Stimulated activated CD4-positive, alpha-beta T cell treated with anti-CD3 and anti-CD28 coated beads, Interleukin-4, amount 100 ng/mL, for 1 hour (primary cell): ENCODE results near the gene BAX.
"Not testable (repeated sequence)": the region's sequence is repeated elsewhere in the genome, so short reads cannot be mapped to it uniquely, and the experiment has no call there.

Source experiments
- DNase-seq: peaks from one replicate; pipeline ENCODE4 v3.0.0-alpha.2; 2020

Gene BAX

DNA sequence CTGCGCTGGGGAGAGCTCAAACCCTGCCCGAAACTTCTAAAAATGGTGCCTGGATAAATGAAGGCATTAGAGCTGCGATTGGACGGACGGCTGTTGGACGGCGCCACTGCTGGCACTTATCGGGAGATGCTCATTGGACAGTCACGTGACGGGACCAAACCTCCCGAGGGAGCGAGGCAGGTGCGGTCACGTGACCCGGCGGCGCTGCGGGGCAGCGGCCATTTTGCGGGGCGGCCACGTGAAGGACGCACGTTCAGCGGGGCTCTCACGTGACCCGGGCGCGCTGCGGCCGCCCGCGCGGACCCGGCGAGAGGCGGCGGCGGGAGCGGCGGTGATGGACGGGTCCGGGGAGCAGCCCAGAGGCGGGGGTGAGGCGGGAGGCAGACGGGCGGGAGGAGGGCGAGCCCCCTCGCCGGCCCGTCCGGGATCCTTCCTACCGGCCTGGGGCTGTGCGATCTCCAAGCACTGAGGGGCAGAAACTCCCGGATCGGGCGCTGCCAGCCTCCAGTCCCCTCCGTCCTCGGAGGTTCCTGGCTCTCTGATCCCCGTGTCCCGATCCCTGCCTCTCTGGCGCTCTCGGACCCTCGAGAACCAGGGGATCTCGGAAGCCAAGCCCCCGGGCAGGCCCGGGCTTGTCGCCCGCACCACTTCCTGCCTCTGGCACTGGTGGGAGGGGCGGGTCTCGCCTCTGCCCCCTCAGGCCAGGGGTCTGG, at the start of gene BAX:
Gene BAX (plus strand): TSS at position 281 of the 713 bp plus-strand sequence. CDS start 54 bp downstream, at position 335.
- peak; percentile 95 for DNase-seq

DNA sequence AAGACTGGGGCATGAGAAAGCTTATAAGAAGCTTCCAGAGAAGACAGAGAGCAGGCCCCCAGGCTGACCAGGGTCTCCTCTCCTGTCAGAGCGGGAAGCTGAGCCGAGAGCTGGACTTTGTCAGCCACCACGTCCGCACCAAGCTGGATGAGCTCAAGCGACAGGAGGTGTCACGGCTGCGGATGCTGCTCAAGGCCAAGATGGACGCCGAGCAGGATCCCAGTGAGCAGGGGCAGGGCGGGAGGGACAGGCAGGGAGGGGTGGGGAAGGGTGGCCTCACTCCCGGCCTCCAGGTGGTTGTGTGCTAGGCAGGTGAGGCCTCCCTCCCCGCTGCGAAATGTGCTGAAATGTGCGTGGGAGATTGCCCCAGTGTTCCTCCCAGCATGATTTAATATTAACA, 49.0 kb upstream of the BAX start:
- DNase-seq: no peak

DNA sequence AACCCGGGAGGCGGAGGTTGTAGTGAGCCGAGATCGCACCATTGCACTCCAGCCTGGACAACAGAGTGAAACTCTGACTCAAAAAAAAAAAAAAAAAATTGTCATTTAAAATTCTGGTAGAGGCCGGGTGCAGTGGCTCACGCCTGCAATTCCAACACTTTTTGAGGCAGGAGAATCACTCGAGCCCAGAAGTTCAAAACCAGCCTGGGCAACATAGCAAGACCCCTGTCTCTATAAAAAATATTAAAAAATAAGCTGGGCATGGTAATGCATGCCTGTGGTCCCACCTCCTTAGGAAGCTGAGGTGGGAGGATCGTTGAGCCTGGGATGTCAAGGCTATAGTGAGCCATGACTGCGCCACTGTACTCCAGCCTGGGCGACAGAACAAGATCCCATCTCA, 48.4 kb upstream of the BAX start:
- no peak for DNase-seq

DNA sequence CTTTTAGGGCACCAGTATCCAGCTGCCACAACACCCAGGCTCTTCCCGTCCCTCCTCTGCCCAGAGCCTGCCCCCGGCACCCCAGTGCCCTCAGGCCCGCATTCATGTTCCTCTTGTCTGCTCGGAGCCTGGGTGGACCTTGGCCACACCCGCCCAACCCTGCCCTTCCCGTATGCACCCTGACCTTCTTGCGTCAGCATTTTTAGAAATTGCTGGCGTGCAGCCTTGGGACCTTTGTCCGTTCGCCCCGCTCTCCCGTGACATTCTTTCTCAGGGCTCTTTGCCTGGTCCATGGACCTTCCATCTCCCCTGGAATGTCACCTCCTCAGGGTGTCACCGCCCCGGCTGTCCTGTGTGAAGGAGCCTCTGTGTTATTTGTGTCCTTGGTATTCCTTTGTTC, 47.0 kb upstream of the BAX start:
- DNase-seq: no peak

DNA sequence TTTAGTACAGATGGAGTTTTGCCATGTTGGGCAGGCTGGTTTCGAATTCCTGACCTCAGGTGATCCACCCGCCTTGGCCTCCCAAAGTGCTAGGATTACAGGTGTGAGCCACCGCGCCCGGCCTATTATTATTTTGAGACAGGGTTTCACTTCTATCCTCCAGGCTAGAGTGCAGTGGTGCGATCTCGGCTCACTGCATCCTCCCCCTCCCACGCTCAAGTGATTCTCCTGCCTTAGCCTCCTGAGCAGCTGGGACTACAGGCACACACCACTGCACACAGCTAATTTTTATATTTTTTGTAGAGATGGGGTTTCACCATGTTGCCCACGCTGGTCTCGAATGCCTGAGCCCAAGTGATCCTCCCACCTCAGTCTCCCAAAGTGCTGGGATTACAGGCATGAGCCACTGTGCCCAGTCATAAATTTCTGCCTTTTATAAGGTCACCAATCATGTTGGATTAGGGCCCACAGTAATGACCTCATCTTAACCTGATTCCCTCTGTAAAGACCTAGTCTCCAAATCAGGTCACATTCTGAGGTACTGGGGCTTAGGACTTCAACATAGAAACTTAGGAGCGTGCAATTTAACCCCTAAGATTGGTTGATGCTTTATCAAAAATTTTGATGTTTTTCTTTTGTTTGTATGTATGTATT, 45.1 kb upstream of the BAX start:
- not testable (repeated sequence) for DNase-seq

DNA sequence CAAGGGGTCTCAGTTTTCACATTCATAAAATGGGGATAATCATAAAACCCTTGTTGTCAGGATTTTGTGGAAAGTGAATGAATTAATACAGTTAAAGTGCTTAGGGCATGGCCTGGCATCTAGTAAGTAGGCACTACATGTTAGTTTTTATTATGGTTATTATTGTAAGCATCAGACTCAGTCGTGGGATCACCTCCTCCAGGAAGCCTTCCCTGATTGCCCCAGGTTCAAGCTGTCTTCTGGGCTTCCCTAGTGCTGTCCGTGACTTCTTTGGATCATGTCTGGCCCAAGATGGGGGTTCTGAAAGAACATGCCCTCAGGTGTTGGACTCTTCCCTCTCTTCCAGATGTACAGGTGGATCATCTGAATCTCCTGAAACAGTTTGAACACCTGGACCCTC, 43.9 kb upstream of the BAX start:
- no peak for DNase-seq

DNA sequence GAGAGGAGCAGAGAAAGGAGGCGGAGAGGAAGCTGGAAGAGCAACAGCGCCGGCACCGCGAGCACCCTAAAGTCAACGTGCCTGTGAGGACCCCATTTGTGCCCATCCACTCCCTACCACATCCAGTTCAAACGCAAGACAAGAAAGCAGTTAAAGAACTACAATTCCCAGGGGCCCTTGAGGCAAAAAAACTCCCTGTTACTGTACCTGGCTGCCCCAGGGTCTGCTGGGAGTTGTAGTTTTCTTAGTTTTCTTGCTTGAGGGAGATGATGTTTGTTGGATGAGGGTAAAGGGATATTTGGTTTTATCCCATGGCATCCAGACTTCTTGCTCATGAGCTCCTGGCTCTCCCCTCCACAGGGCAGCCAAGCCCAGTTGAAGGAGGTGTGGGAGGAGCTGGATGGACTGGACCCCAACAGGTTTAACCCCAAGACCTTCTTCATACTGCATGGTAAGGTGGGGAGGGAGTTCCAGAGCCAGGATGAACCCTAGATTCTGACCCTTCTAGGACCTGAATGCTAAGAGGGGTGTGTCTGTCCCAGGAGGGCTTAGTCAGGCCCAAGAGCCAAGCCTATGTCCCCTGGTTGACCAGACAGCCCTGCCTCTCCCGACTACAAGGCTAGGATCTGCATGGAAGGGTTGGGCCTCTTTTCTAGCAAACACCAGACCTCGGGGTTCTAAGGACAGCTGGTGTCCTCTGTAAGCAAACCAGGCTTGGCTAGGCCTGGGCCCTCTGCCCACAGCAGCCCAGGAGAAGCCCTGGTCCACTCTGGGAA, 41.4 kb upstream of the BAX start:
- no peak for DNase-seq

DNA sequence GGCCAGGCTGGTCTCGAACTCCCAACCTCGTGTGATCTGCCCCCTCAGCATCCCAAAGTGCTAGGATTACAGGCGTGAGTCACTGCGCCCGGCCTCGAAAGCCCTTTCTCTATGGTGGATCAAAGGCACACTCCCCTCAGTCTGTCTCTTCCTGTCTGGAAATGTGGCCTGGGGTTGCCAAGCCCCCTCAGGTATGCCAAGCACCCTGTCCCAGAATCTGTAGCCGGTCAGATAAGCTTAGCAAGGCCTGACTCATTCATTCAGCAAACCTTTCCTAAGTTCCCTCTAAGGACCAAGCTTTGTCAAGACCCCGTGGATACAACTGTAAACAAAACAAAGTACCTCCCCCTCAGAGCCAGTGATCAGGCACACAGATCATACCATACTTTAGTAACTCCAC, 40.5 kb upstream of the BAX start:
- DNase-seq: no peak

DNA sequence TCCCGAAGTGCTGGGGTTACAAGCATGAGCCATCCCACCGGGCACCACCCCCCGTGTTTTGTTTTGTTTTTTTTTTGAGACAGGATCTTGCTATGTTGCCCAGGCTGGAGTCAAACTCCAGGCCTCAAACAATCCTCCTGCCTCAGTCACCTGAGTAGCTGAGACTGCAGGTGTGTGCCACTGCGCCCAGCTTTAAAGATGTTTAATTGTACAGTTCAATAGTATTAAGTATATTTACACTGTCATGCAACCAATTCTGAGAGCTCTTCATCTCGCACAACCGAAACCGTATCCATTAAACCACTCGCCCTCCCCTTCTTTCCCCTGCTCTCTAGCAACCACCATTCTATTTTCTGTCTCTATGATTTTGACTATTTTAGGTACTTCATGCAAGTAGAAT, 38.9 kb upstream of the BAX start:
- no peak for DNase-seq

DNA sequence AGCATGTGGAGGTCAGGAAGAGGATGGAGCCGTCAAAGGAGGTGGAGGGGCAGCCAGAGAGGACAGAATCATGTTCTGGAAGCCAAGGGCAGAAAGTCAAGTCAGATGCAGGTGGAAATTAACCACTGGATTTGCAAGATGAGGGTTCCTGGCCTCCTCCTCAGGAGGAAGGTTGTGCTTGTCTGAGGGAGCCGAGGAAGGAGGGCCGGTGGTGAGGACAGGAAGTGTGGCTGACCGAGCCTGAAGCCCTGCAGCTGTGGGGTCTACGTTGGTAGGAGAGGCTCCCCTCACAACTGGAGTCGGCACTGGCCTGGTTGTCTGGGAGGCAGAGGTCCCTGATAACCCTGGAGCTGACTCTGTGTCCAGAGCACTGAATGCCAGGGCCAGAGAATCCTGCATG, 36.6 kb upstream of the BAX start:
- DNase-seq: no peak

DNA sequence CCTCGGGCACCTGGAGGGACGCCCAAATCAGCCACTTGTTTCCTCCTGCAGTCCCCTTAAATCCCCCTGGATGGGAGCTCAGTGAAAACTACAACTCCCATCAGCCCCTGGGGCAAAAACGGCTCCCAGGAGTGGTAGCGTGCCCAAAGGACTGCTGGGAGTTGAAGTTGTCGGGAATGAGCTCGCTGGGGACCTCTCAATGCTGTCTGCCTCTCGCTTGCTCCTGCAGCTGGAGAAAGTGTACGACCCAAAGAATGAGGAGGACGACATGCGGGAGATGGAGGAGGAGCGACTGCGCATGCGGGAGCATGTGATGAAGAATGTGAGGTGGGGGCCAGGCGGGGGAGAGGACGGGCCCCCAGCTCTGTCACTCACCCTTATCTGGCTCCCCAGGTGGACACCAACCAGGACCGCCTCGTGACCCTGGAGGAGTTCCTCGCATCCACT, 35.9 kb upstream of the BAX start:
- peak; percentile 19 for DNase-seq

DNA sequence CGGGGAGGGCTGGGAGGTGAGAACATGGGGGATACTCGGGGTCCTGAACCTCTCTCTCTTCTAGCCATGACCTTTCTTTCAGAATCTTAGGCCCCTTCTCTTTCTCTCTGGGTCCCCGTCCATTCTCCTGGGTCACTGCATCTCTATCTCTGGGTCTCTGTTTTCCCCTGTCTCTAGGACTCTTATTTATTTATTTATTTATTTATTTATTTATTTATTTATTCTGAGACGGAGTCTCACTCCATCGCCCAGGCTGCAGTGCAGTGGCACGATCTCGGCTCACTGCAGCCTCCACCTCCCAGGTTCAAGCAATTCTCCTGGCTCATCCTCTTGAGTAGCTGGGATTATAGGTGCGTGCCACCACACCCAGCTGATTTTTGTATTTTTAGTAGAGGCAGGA, 35.4 kb upstream of the BAX start:
- not testable (repeated sequence) for DNase-seq

DNA sequence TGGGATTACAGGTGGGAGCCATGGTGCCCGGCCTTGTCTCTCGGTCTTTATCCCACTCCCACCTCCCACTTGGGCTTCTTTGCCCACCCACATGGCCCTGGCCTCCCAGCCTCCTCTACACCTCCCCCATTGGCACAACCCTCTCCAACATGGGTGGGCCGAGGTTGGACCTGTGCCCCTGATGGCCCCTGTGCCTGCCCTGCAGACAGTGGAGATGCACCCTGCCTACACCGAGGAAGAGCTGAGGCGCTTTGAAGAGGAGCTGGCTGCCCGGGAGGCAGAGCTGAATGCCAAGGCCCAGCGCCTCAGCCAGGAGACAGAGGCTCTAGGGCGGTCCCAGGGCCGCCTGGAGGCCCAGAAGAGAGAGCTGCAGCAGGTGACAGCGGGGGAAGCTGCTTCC, 33.7 kb upstream of the BAX start:
- no peak for DNase-seq

DNA sequence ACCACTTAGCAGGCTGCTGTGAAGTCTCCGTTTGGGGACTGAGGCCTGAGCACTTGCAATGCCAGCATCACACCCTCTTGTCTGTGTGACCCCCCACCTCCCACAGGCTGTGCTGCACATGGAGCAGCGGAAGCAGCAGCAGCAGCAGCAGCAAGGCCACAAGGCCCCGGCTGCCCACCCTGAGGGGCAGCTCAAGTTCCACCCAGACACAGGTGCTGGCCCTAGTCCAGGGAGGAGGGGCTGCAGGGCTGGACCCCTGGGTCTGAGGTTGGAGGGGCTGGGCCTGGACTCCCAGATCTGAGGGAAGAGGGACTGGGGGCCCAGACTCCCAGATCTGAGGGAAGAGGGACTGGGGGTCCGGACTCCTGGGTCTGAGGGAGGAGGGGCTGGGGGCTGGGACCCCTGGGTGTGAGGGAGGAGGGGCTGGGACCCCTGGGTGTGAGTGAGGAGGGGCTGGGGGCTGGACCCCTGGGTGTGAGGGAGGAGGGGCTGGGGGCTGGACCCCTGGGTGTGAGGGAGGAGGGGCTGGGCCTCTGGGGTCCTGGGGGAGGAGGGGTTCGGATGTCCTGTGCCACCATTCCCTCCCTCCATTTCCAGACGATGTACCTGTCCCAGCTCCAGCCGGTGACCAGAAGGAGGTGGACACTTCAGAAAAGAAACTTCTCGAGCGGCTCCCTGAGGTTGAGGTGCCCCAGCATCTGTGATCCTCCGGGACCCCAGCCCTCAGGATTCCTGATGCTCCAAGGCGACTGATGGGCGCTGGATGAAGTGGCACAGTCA, 32.8 kb upstream of the BAX start:
- no peak for DNase-seq

DNA sequence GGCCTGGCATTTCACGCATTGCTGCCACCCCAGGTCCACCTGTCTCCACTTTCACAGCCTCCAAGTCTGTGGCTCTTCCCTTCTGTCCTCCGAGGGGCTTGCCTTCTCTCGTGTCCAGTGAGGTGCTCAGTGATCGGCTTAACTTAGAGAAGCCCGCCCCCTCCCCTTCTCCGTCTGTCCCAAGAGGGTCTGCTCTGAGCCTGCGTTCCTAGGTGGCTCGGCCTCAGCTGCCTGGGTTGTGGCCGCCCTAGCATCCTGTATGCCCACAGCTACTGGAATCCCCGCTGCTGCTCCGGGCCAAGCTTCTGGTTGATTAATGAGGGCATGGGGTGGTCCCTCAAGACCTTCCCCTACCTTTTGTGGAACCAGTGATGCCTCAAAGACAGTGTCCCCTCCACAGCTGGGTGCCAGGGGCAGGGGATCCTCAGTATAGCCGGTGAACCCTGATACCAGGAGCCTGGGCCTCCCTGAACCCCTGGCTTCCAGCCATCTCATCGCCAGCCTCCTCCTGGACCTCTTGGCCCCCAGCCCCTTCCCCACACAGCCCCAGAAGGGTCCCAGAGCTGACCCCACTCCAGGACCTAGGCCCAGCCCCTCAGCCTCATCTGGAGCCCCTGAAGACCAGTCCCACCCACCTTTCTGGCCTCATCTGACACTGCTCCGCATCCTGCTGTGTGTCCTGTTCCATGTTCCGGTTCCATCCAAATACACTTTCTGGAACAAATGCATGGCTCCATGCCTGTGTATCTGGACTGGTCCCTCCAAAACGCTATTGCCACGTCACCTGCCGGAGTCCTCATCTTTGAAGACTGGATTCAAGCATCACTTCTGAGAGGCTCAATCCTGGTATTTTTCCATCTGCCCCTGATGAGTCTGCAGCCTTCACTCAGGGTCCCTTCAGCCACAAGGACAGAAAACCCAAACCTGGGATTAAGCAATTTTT, 31.9 kb upstream of the BAX start:
- DNase-seq: no peak

DNA sequence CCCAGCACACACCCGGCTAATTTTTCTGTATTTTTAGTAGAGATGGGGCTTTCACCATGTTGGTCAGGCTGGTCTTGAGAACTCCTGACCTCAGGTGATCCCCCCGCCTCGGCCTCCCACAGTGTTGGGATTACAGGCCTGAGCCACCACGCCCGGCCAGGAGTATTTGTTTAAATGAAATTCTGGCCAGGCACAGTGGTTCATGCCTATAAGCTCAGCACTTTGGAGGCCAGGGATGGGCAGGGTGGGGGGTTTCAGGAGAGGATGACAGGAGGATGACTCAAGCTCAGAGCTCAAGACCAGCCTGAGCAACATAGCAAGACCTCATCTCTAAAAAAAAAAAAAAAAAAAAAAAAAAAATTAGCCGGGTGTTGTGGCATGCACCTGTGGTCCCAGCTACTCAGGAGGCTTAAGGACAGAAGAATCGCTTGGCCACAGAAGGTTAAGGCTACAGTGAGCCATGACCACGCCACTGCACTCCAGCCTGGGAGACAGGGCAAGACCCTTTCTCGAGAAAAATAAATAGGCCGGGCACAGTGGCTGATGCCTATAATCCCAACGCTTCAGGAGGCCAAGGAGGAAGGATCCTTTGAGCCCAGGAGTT, 29.3 kb upstream of the BAX start:
- DNase-seq: no peak

DNA sequence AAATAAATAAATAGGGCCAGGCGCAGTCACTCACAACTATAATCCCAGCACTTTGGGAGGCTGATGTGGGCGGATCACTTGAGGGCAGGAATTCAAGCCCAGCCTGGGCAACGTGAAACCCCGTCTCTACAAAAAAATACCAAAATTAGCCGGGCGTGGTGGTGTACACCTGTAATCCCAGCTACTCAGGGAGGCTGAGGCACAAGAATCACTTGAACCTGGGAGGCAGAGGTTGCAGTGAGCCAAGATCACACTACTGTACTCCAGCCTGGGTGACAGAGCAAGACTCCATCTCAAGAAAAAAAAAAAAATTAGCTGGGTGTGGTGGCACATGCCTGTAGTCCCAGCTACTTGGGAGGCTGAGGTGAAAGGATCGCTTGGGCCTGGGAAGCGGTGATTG, 28.8 kb upstream of the BAX start:
- DNase-seq: not testable (repeated sequence)

DNA sequence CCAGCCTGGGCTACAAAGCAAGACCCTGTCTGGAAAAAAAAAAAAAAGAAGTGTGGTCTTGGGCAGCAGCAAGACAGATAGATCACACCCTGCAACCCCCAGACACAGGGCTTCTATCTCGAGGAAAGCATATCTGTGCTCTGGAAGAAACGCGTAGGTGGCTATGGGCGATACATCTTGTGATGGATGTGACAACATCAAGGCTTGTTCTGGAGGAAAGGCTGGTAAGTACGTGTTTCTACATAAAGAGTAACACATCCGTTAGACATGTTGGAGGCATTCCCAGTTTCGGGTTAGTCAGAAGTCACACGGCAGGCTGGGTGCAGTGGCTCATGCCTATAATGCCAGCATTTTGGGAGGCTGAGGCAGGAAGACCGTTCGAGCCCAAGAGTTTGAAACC, 27.8 kb upstream of the BAX start:
- DNase-seq: peak; percentile 14

DNA sequence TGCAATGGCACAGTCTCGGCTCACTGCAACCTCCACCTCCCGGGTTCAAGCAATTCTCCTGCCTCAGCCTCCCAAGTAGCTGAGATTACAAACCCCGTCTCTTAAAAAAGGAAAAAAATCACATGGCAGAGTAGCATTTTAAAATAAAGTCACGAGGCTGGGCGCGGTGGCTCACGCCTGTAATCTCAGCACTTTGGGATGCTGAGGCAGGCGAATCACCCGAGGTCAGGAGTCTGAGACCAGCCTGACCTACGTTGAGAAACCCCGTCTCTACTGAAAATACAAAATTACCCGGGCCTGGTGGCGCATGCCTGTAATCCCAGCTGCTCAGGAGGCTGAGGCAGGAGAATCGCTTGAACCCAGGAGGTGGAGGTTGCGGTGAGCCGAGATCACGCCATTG, 27.0 kb upstream of the BAX start:
- DNase-seq: not testable (repeated sequence)

DNA sequence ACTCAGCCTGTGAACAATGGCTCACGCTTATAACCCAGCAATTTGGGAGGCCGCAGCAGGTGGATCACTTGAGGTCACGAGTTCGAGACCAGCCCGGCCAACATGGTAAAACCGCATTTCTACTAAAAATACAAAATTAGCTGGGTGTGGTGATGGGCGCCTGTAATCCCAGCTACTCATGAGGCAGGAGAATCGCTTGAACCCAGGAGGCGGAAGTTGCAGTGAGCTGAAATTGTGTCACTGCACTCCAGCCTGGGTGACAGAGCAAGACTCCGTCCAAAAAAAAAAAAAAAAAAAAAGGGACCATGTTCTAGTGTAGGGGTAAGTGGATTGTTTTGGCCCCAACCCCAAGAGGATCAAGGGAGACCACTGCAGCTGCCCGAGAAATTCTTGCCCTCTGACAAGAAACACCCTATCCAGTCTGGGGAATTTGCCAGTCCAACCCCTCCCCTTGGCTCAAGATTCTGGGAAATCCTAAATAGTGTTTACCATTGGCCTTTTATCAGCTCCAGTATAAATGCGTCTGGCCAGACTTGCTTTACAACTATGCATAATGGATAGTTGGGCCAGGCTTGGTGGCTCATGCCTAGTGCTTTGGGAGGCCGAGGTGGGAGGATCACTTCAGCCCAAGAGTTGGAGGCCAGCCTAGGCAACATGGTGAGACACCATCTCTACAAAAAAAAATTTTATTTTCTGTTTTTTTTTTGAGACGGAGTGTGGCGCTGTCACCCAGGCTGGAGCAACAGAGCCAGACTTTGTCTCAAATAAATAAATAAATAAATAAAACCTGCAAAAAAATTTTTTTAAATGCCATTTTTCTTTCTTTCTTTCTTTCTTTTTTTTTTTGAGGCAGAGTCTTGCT, 26.3 kb upstream of the BAX start:
- no peak for DNase-seq
